Measurements from ENCODE around the gene DDIT3.

- TF ChIP-seq POLR2A (IDR thresholded peaks at IDR 0.05; ENCODE audit: low read depth, low read length) = no peak
- no peak for TF ChIP-seq TAF1 (IDR thresholded peaks at IDR 0.05; ENCODE audit: borderline replicate concordance, low read depth, low read length)
- no peak for TF ChIP-seq POLR2AphosphoS5 (IDR thresholded peaks at IDR 0.05; ENCODE audit: low read depth, low read length)
Measured at GRCh38 chr12:57549909-57550640, 29.8 kb upstream of the DDIT3 start, which contains the start of gene KIF5A.

Data from GM12892 (cell line).